ENCODE data around the gene PGLYRP2.
"Not testable (repeated sequence)": the region's sequence is repeated elsewhere in the genome, so short reads cannot be mapped to it uniquely, and the experiment has no call there.

Gene PGLYRP2

DNA sequence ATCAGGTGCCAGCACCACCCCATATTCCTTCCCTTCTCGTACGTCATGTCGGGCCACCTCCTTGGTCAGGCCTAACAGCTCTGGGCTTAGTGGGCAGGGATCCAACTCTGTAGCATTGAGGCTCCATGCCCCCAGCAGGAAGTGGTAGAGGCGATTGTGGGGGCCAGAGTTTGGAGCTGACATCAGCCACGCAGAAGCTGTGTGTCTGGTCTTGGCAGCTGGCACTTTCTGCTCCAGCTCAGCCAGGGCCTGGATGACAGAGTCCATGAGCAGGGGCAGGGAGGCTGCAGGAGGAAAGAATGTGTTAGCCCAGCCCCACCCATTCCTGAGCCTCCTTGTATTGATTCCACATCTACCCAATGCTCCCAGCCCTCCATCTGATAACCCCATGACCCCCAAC, 3.0 kb downstream of the PGLYRP2 start:
- no peak for DNase-seq (ENCODE audit: low read depth)
- TF ChIP-seq, protein P1, sequence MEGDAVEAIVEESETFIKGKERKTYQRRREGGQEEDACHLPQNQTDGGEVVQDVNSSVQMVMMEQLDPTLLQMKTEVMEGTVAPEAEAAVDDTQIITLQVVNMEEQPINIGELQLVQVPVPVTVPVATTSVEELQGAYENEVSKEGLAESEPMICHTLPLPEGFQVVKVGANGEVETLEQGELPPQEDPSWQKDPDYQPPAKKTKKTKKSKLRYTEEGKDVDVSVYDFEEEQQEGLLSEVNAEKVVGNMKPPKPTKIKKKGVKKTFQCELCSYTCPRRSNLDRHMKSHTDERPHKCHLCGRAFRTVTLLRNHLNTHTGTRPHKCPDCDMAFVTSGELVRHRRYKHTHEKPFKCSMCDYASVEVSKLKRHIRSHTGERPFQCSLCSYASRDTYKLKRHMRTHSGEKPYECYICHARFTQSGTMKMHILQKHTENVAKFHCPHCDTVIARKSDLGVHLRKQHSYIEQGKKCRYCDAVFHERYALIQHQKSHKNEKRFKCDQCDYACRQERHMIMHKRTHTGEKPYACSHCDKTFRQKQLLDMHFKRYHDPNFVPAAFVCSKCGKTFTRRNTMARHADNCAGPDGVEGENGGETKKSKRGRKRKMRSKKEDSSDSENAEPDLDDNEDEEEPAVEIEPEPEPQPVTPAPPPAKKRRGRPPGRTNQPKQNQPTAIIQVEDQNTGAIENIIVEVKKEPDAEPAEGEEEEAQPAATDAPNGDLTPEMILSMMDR (conservative IDR thresholded peaks at IDR 0.05; ENCODE audit: low read depth, low read length), result no peak
- no peak overlapping the region for H3K4me3 ChIP-seq (ENCODE audit: low read length)

DNA sequence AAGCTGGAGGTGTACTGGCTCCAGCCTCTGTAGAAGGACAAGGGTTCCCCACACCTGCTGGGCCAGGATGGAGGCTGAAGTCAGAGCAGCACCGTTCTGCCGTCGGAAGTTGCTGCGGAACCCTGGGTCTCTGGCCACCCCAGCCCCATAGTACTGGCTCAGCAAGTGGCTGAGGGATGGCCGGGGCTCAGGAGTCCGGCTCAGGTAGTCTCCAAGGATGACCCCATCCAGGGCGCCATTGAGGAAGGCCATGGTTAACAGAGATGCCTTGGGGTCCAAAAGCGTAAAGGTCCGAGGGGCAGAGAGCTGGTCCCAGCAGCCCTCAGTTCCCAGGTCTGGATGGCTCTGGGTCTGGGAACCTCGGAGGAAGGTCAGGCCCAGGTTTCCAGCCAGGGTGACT, 3.7 kb downstream of the PGLYRP2 start:
- TF ChIP-seq, protein P1 (conservative IDR thresholded peaks at IDR 0.05; ENCODE audit: low read depth, low read length), result no peak
- H3K4me3 ChIP-seq (ENCODE audit: low read length), result no peak overlapping the region
- no peak for DNase-seq (ENCODE audit: low read depth)

DNA sequence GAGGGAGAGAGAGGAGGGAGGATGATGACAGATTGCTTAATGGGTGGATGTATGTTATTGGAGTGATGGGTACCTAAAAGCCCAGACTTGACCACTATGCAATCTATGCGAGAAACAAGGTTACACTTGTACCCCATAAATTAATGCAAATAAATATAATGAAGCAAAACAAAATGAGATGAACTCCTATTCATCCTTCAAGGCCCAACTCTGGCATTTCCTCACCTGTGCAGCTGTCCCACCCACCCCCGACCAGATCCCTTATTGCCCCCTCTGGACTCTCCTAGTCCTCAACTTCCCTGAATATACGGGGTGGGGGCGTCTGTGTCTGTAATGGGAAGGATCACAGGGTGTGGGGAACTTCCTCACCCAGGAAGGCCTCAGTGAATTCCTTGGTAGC, 4.1 kb downstream of the PGLYRP2 start:
- TF ChIP-seq, protein P1 (conservative IDR thresholded peaks at IDR 0.05; ENCODE audit: low read depth, low read length), result no peak
- no peak for DNase-seq (ENCODE audit: low read depth)
- no peak overlapping the region for H3K4me3 ChIP-seq (ENCODE audit: low read length)

DNA sequence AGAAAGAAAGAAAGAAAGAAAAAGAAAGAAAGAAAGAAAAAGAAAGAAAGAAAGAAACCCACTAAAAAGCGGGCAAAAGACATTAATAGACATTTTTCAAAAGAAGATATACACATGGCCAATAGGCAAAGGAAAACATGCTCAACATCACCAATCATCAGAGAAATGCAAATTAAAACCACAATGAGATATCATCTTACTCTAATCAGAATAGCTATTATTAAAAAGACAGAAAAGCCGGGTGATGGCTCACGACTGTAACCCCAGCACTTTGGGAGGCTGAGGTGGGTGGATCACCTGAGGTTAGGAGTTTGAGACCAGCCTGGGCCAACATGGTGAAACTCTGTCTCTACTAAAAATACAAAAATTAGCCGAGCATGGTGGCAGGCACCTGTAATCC, 5.5 kb downstream of the PGLYRP2 start:
- H3K4me3 ChIP-seq (ENCODE audit: low read length); DNase-seq (ENCODE audit: low read depth): not testable (repeated sequence)

DNA sequence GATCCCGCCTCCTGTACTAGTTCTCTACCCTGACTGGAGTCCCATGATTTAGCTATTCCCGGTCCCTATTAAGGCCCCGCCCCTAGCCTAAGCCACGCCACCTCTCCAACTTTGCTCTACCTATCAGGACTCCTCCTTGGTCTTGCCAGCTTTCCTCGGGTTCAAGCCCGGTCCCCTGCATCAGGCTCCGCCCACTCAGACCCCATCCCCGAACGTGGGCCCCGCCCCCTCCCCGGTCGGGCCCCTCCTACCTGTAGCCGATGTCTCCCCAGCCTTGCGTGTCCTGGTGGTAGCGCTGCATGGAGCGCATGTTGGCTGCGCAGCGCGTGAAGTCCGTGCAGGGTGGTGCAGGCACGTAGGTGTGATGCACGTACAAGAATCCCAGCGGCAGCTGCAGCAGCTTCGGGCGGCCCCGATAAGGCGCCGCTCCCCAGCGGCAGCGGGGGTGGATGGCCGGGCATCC, 7.6 kb downstream of the PGLYRP2 start:
- TF ChIP-seq, protein P1 (conservative IDR thresholded peaks at IDR 0.05; ENCODE audit: low read depth, low read length), result no peak
- H3K4me3 ChIP-seq (ENCODE audit: low read length), result no peak overlapping the region
- DNase-seq (ENCODE audit: low read depth), result no peak

DNA sequence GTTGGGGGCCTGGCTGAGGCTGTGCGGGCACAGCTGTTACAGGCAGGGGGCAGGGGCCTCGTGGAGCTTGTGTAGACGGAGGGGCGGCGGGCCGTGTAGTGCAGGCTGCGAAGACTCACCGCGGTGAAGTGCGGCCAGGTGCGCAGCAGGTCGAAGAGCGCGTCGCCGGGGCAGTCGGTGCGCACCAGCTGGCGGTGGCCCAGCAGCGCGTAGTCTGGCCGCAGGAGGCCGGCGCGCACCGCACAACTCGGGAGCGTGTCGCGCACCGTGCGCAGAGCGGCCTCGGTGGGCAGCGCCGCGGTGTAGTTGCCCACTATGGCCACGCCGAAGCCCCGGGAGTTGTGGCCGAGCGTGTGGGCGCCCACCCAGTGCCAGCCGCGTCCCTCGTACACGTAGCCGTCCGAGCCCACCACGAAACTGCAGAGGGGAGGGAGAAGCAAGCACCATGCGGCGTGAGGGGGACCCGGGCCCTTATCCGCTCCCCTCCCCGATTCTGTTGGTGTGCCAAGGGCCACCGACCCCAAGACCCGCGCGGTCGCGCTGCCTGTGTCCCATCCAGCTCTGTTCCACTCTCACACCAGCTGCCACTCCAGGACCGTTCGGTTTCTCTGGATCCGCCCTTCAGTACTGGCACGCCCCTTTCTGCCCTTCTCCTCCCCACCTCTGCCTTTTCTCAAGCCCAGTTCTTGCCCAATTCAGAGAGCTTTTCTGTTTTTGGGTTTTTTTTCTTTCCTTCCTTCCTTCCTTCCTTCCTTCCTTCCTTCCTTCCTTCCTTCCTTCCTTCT, 9.6 kb downstream of the PGLYRP2 start:
- TF ChIP-seq, protein P1 (conservative IDR thresholded peaks at IDR 0.05; ENCODE audit: low read depth, low read length), result no peak
- H3K4me3 ChIP-seq (ENCODE audit: low read length), result no peak overlapping the region
- no peak for DNase-seq (ENCODE audit: low read depth)

DNA sequence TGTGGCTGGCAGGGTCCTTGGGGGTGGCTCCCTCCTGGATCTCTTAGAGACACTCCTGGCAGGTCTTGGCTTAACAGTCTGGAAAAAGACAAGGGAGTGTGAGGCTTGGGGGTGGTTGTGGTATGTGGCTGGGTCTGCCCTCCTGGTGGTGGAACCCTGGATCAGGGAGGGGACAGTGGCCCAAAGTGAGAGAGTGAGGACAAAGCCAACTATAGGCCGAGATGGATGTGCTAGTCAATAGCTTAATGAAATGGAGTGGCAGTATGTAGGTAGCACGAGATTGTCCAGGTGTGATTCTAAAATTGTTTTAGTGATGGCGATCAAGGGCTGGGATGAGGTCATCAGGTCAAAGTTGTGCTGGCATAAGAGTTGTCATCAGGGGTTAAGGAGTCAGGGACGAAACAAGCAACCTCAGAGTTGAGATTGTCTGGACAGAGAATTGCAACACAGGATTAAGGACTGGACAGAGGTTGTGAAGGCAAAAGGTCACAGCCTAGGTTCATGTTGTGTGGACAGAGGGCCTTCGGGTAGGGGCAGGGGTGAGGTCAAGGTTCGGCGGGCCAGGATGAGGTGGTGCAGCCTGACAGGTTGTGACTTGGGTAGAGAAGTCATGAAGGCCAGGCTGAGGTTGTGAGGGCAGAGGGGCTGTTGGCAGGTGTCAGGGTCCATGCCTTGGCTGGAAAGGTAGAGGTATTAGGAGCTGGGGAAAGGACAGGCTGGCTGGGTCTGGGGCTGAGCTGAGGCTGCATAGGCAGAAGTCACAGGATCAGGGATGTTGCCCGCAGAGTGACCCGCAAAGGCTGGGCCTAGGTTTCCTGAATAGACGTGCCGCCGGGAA, 10.4 kb downstream of the PGLYRP2 start:
- DNase-seq (ENCODE audit: low read depth), result no peak
- TF ChIP-seq, protein P1 (conservative IDR thresholded peaks at IDR 0.05; ENCODE audit: low read depth, low read length), result no peak
- H3K4me3 ChIP-seq (ENCODE audit: low read length), result no peak overlapping the region
